Bronchial epithelial cell (primary cell): ENCODE data around the gene CABLES2. TPM values are rescaled to one million over a fixed set of nuclear protein-coding genes. Genes with fewer than 3 reads are reported as not detected.

ENCODE experiments used
- DNase-seq: peaks from one replicate; pipeline ENCODE4 v3.0.0-alpha.2; 2010; ENCODE audit warnings: low read depth
- FAIRE-seq: peaks from 2 replicates; lab custom pipeline; 2011; peaks lifted over from hg19 to GRCh38; lab: Jason Lieb, UNC
- H3K27me3 ChIP-seq: 2 replicates; pipeline ENCODE4 v1.5.1; 2011; ENCODE audit warnings: low read length; ENCODE audit not compliant: control insufficient read depth, insufficient read depth
- H3K36me3 ChIP-seq: 2 replicates; pipeline ENCODE4 v1.5.1; 2011; ENCODE audit warnings: low read length; ENCODE audit not compliant: control insufficient read depth, insufficient read depth
- H3K4me3 ChIP-seq: 2 replicates; pipeline ENCODE4 v1.5.1; 2011; ENCODE audit warnings: mild to moderate bottlenecking, low read depth, low read length, control low read depth
- total RNA-seq: library from RNA; depleted of rRNA; stranded (reverse); fragments of >200 nt; gene quantifications from 2 replicates; pipeline ENCODE4 v1.2.1, GENCODE V29; 2014
- TF ChIP-seq, protein P1 (sequence below): IDR thresholded peaks from 2 replicates; pipeline ENCODE4 v1.5.1; 2011; ENCODE audit warnings: mild to moderate bottlenecking, moderate library complexity, low read length, control low read depth, inconsistent platforms; ENCODE audit not compliant: insufficient read depth, severe bottlenecking

Gene CABLES2
- total RNA-seq, 1 donor from 2014 or later: 1.3 TPM

DNA sequence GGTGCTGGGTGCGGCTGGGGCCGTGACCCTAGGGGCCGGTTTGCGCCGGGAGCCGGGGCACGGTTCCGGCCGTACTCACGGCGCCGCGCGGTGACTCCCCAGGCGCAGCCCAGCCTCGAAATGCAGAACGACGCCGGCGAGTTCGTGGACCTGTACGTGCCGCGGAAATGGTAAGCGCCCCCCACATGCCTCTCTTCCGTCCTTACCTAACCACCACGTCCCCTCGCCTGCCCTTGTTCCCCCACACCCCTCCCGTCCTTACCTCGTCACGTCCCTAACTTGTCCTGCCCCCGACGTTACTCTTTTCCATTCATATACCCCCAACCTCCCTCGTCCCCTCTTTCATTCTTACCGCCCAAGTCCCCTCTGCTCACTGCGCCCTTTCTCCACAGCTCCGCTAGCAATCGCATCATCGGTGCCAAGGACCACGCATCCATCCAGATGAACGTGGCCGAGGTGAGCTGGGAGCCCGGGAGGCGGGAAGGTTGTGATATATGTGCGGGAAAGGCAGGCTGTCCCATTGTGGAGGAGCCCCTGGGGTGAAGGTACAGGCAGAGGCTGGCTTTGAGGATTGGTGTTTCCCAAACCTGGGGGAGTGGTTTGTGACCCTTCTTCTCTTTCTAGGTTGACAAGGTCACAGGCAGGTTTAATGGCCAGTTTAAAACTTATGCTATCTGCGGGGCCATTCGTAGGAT is 19.7 kb downstream of the CABLES2 start:
- DNase-seq: no peak
- TF ChIP-seq, protein P1, sequence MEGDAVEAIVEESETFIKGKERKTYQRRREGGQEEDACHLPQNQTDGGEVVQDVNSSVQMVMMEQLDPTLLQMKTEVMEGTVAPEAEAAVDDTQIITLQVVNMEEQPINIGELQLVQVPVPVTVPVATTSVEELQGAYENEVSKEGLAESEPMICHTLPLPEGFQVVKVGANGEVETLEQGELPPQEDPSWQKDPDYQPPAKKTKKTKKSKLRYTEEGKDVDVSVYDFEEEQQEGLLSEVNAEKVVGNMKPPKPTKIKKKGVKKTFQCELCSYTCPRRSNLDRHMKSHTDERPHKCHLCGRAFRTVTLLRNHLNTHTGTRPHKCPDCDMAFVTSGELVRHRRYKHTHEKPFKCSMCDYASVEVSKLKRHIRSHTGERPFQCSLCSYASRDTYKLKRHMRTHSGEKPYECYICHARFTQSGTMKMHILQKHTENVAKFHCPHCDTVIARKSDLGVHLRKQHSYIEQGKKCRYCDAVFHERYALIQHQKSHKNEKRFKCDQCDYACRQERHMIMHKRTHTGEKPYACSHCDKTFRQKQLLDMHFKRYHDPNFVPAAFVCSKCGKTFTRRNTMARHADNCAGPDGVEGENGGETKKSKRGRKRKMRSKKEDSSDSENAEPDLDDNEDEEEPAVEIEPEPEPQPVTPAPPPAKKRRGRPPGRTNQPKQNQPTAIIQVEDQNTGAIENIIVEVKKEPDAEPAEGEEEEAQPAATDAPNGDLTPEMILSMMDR: no peak
- peak overlapping the region; percentile 97 for H3K4me3 ChIP-seq
- FAIRE-seq: no peak
- H3K27me3 ChIP-seq: no peaks in the 10 kb centered on the region
- H3K36me3 ChIP-seq: peaks cover 17% of the 10 kb centered on the region

DNA sequence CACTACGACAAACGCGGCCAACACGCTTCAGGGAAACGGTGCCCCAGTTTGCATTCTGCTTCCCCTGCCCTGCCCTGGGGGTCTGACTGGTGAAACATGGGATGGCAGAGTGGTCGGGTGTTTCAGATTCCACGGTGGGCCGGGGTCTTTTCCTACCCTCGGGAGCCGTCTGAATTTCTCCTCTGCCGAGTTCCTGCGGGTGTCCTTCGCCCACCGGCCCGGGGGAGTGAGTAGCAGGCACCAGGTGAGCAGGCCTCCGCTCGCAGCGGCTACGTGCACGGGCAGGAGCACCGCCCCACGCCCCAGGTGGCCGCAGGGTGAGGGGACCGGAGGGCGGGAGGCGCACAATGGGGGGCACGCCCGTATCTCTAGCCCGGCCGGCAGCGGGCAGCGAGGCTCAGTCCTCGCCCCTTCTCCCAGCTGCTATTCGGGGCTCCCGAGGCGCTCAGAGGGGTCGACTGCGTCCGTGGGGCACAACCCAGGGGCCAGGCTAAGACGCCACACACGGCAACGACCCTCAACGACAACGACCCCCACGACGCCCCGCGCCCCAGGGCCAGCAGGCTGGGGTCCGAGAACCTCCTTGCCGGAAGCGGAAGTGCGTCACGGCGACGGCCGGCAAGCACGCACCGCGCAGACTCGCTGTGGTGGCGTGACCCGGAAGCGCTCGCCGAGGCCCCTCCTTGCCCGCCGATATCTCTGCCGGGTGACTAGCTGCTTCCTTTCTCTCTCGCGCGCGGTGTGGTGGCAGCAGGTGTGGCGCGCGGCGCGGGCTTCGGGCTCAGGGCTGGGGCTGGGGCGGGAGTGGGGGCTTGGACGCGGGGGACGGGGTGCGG is 20.5 kb downstream of the CABLES2 start, which contains the start of gene RPS21:
TSS of gene RPS21 (plus strand) at position 721 of the 836 bp plus-strand sequence. CDS start 236 bp downstream, outside the sequence.
- H3K4me3 ChIP-seq: peak within 1 kb of the TSS; percentile 97
- TF ChIP-seq, protein P1: peak; percentile 12
- peak; percentile 78 for DNase-seq
- no peaks in the 10 kb centered on the region for H3K27me3 ChIP-seq
- no peak for FAIRE-seq
- H3K36me3 ChIP-seq: peaks cover 17% of the 10 kb centered on the region

DNA sequence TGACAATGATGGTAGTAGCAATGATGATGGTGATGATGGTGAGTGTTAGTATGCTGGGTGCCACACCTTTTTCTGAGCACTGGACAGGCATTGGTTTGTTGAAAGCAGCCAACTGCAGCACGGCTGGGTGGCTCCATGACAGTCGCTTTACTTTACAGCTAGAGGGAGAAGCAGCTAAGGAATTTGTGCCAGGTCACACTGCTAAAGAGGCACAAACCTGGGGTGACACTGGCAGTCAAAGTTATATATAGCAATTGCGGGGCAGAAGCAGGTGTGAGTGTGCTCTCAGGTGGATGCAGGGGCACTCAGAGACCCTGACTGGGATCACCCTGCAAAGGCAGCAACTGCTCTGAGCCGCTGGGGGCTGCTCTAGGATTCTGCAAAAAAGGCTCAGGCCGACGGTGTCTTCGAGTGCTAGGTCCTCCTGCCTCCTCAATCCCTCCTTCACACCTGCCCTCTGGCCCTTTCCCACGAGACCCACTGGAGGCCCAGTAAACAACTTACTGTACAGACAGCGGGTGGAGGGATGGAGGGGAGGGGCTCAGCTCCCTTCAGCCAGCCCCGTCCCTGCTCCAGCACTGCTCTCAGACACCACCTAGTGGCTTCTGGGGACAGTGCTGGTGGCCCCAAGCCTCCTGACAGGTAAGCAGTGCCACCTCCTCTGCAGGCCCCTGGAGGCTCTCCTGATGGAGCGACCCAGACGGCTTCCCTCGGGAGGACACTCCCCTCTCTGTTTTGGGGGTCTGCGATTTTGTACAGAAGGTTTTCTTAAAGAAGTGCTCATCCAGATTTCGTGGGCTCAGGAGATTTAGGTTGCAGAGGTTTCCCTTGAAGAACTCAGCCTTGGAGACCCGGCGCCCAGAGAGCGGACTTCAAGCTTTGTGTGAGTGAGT is 24.5 kb downstream of the CABLES2 start:
- no peaks in the 10 kb centered on the region for H3K36me3 ChIP-seq
- DNase-seq (peak; percentile 67), FAIRE-seq (no peak)
- H3K27me3 ChIP-seq: no peaks in the 10 kb centered on the region
- H3K4me3 ChIP-seq: no peak overlapping the region
- TF ChIP-seq, protein P1: peak; percentile 98

DNA sequence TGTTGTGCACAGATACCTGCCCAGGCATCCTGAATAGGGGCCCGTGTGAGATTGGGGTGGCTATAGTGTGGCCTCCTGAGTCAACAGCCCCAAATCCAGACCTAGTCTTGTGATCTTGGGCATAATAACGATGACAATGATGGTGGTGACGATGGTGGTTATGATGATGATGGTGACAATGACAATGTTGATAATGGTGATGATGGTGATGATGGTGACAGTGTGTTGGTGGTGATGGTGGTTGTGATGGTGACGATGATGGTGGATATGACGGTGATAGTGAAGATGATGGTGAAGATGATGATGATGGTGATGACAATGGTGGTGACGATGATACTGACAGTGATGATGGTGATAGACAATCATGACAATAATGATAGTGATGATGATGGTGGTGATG is 25.2 kb downstream of the CABLES2 start:
- no peak for FAIRE-seq

More for the DNA sequence above, 25.2 kb downstream of the CABLES2 start:
- Histone ChIP-seq H3K4me3 (no peak overlapping the region), H3K36me3 (no peaks in the 10 kb centered on the region), H3K27me3 (no peaks in the 10 kb centered on the region)
- no peak for DNase-seq
- TF ChIP-seq, protein P1: no peak
